Tibial nerve (tissue), 3 donors: Measurements from ENCODE around the gene PTPN2.

Experiments
- POLR2A ChIP-seq, 2 donors: fragments of 450-650 bp; IDR thresholded peaks; one replicate each; pipeline ENCODE4 v1.6.1; 2017; ENCODE audit warnings: antibody characterized with exemption in 2 of 2, mild to moderate bottlenecking in 2 of 2, moderate library complexity in 2 of 2
- TF ChIP-seq, protein P1 (sequence below), 5 experiments: fragments of 200-600 bp in 3 of 5; fragments of 450-650 bp in 2 of 5; sonication (generic) in 3 of 5; IDR thresholded peaks; one replicate each; pipeline ENCODE4 v1.5.1; 2016 to 2019; ENCODE audit warnings: antibody characterized with exemption in 5 of 5, mild to moderate bottlenecking in 3 of 5, moderate library complexity in 2 of 5

DNA sequence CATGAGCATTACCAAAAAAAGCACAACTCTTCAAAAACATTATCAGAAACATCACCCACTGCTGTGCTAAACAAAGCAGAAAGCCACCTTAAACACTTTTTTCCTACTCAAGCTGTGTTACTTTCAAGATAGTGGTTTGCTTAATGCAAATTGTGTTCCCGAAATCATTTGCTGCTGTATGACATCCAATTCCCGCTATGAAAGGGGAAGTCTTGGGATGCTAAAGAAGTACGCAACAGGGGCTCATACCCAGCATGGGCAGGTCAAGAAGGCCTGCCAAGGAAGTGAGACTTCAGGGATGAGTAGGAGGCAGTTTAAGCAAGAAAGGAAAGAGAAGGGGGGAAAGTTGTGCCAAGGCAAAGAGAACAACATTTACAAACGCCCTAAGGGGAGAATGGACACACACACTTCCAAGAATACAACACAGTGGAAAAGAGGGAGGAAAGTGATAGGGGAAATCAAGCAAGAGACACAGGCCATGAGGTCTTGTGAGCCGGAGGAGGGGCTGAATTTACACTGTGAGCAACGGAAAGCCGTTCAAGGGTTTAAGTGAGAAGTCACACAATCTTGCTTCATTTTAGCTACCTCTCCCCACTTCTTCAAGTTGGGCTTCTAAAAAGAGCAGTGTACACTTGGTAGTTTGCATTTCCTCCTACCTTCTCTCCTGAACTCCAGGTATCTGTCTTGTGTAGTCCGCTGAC lies 4.0 kb downstream of the PTPN2 start:
- TF ChIP-seq, protein P1, sequence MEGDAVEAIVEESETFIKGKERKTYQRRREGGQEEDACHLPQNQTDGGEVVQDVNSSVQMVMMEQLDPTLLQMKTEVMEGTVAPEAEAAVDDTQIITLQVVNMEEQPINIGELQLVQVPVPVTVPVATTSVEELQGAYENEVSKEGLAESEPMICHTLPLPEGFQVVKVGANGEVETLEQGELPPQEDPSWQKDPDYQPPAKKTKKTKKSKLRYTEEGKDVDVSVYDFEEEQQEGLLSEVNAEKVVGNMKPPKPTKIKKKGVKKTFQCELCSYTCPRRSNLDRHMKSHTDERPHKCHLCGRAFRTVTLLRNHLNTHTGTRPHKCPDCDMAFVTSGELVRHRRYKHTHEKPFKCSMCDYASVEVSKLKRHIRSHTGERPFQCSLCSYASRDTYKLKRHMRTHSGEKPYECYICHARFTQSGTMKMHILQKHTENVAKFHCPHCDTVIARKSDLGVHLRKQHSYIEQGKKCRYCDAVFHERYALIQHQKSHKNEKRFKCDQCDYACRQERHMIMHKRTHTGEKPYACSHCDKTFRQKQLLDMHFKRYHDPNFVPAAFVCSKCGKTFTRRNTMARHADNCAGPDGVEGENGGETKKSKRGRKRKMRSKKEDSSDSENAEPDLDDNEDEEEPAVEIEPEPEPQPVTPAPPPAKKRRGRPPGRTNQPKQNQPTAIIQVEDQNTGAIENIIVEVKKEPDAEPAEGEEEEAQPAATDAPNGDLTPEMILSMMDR (IDR thresholded peaks at IDR 0.05), result no peak
- TF ChIP-seq POLR2A (IDR thresholded peaks at IDR 0.05), result no peak
